NOMO-1 (cell line): ENCODE data around the gene ZMAT5.

Source experiments
- DNase-seq, 2 experiments: peaks; one replicate each; lab custom pipeline; 2025; ENCODE audit not compliant: unreplicated experiment in 2 of 2; lab: John Stamatoyannopoulos, UW

Gene ZMAT5

GRCh38 chr22:29766632-29767170, at the start of gene ZMAT5:
Gene ZMAT5, minus strand, starts transcription at chr22:29767007. Its CDS starts 18,463 bp downstream, at chr22:29748544.
- peak; percentile 98 to 99 for DNase-seq

- DNase-seq, result no peak
These were observed 49.7 kb upstream of the ZMAT5 start for GRCh38 chr22:29816539-29816938.

GRCh38 chr22:29816128-29816527, 49.3 kb upstream of the ZMAT5 start:
- no peak for DNase-seq

GRCh38 chr22:29815580-29815979, 48.8 kb upstream of the ZMAT5 start:
- DNase-seq, result no peak

GRCh38 chr22:29814003-29814402, 47.2 kb upstream of the ZMAT5 start:
- DNase-seq, result no peak

- no peak for DNase-seq
These were observed 46.8 kb upstream of the ZMAT5 start for GRCh38 chr22:29813563-29813962.

GRCh38 chr22:29813126-29813525, 46.3 kb upstream of the ZMAT5 start:
- DNase-seq, result no peak

- no peak for DNase-seq
These were observed 44.6 kb upstream of the ZMAT5 start for GRCh38 chr22:29811377-29811776.

GRCh38 chr22:29810216-29810615, 43.4 kb upstream of the ZMAT5 start:
- DNase-seq, result no peak

- DNase-seq, result no peak
These were observed 39.4 kb upstream of the ZMAT5 start for GRCh38 chr22:29806196-29806595.

- no peak for DNase-seq
These were observed 38.2 kb upstream of the ZMAT5 start for GRCh38 chr22:29804985-29805384.

GRCh38 chr22:29803190-29803589, 36.4 kb upstream of the ZMAT5 start:
- no peak for DNase-seq

GRCh38 chr22:29801796-29802195, 35.0 kb upstream of the ZMAT5 start:
- DNase-seq, result no peak

GRCh38 chr22:29801153-29801552, 34.3 kb upstream of the ZMAT5 start:
- DNase-seq, result no peak

- peak; percentile 83 to 86 for DNase-seq
These were observed 32.4 kb upstream of the ZMAT5 start for GRCh38 chr22:29799217-29799680.

GRCh38 chr22:29798801-29799200, 32.0 kb upstream of the ZMAT5 start:
- DNase-seq, result no peak

GRCh38 chr22:29798318-29798717, 31.5 kb upstream of the ZMAT5 start:
- DNase-seq, result peak in 1 of 2 experiments; percentile 13

- DNase-seq, result peak in 1 of 2 experiments; percentile 21
These were observed 30.5 kb upstream of the ZMAT5 start for GRCh38 chr22:29797351-29797750.

GRCh38 chr22:29795663-29796062, 28.9 kb upstream of the ZMAT5 start:
- no peak for DNase-seq

GRCh38 chr22:29793396-29793795, 26.6 kb upstream of the ZMAT5 start:
- DNase-seq, result no peak

GRCh38 chr22:29790061-29790460, 23.3 kb upstream of the ZMAT5 start:
- DNase-seq, result no peak

- DNase-seq, result no peak
These were observed 21.8 kb upstream of the ZMAT5 start for GRCh38 chr22:29788339-29789279.
